Immature natural killer cell (primary cell): ENCODE results near the gene DGUOK. TPM values are rescaled to one million over a fixed set of nuclear protein-coding genes. Genes with fewer than 3 reads are reported as not detected.
"Not testable (repeated sequence)": the region's sequence is repeated elsewhere in the genome, so short reads cannot be mapped to it uniquely, and the experiment has no call there.

Experiments
- DNase-seq, 3 donors: peaks; one replicate each; pipeline ENCODE4 v3.0.0; 2022; ENCODE audit warnings: mixed read lengths in 1 of 3
- H3K27ac Mint-ChIP-seq, 6 donors: one replicate each; pipeline ENCODE4 v1.8.0; 2020; ENCODE audit warnings: mixed read lengths in 6 of 6, mild to moderate bottlenecking in 5 of 6, inconsistent platforms in 4 of 6, moderate library complexity in 3 of 6
- H3K27me3 Mint-ChIP-seq, 3 donors: one replicate each; pipeline ENCODE4 v1.8.0; 2020 to 2021; ENCODE audit warnings: low read depth in 3 of 3, mild to moderate bottlenecking in 3 of 3, mixed read lengths in 3 of 3, moderate library complexity in 3 of 3, inconsistent platforms in 1 of 3
- H3K36me3 Mint-ChIP-seq, 3 donors: one replicate each; pipeline ENCODE4 v1.8.0; 2020; ENCODE audit warnings: mixed read lengths in 3 of 3, inconsistent platforms in 2 of 3, mild to moderate bottlenecking in 2 of 3
- H3K4me1 Mint-ChIP-seq, 2 donors: one replicate each; pipeline ENCODE4 v1.8.0; 2020; ENCODE audit warnings: inconsistent platforms in 2 of 2, mild to moderate bottlenecking in 2 of 2, mixed read lengths in 2 of 2, moderate library complexity in 1 of 2
- H3K4me3 Mint-ChIP-seq, 5 donors: one replicate each; pipeline ENCODE4 v1.8.0; 2020; ENCODE audit warnings: mild to moderate bottlenecking in 5 of 5, mixed read lengths in 5 of 5, inconsistent platforms in 3 of 5, moderate library complexity in 3 of 5
- H3K9me3 Mint-ChIP-seq, 6 donors: one replicate each; pipeline ENCODE4 v1.8.0; 2020; ENCODE audit warnings: mild to moderate bottlenecking in 6 of 6, mixed read lengths in 6 of 6, inconsistent platforms in 4 of 6, moderate library complexity in 3 of 6
- polyA plus RNA-seq, 3 donors: library from polyadenylated mRNA; unstranded; fragments of 300-500 nt; fragmentation: Illumina TruSeq; gene quantifications; one replicate each; pipeline ENCODE4 v1.2.3, GENCODE V29; 2021

Gene DGUOK
- 100 to 1,000 TPM; 207 to 245 (median 223) TPM for polyA plus RNA-seq

GRCh38 chr2:73926493-73927327 is at the start of gene DGUOK:
TSS of gene DGUOK (plus strand) at chr2:73926880. CDS start at chr2:73926911, 31 bp downstream.
- Mint-ChIP-seq H3K9me3 (no peaks in the 10 kb centered on the region), H3K27ac (peak within 1 kb of the TSS; percentile 98 to 99 (median 99)), H3K4me3 (peak within 1 kb of the TSS; percentile 83 to 96 (median 90)), H3K36me3 (peaks cover 0 to 16% (median 0%) of the 10 kb centered on the region in 3 donors), H3K4me1 (peaks cover 49 to 55% of the 10 kb centered on the region in 2 donors), H3K27me3 (peaks cover 4 to 5% (median 5%) of the 10 kb centered on the region in 3 donors)
- DNase-seq = peak; percentile 98

DNA sequence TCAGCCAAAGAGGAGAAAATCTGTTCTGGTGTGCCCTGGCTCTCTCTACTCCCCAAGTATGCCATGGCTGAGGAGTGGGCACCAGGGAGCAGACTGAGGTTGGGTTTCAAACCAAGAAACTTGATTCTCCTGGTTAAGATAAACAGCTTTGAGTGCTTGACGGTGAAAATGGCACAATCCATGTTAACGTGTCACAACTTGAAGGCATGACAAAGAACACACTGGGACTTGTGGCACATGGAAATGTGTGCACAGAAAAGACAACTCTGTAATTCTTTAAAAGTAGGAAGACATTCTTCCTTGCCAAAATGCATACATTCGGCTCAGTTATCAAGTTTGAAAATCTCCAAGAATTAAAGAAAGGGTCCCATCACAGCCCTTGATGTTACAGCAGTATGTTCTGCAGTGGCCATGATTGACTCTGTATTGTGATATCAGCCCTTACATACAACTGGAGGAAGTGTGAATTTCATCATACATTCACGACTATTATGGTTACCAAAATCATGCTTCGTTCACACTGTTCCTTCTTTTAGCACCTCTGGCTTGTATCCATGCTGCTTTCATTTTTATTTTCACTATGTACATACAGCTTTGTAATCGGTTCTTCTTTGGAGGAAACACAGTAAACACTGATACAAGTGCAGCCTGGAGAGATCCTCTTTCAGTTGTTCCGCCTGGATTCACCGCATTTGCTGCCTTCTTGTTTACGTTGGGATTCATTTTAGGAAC is 49.4 kb upstream of the DGUOK start:
- H3K27me3 Mint-ChIP-seq = peaks cover 0 to 6% (median 2%) of the 10 kb centered on the region in 3 donors
- no peaks in the 10 kb centered on the region for H3K9me3 Mint-ChIP-seq
- peak in 2 of 3 donors; percentile 1 to 14 for DNase-seq
- peaks cover 3 to 6% (median 6%) of the 10 kb centered on the region in 3 donors for H3K36me3 Mint-ChIP-seq
- peaks cover 0 to 4% of the 10 kb centered on the region in 2 donors for H3K4me1 Mint-ChIP-seq
- no peak overlapping the region for H3K27ac Mint-ChIP-seq
- H3K4me3 Mint-ChIP-seq = no peak overlapping the region

DNA sequence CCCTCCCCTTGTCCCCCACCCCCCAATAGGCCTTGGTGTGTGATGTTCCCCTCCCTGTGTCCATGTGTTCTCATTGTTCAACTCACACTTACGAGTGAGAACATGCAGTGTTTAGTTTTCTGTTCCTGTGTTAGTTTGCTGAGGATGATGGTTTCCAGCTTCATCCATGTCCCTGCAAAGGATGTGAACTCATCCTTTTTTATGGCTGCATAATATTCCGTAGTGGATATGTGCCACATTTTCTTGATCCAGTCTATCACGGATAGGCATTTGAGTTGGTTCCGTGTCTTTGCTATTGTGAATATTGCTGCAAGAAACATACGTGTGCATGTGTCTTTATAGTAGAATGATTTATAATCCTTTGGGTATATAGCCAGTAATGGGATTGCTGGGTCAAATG is 48.7 kb upstream of the DGUOK start:
- not testable (repeated sequence) for H3K27ac Mint-ChIP-seq, DNase-seq, H3K4me1 Mint-ChIP-seq

GRCh38 chr2:73885406-73885805 is 41.3 kb upstream of the DGUOK start:
- Mint-ChIP-seq H3K4me1 (peaks cover 3 to 14% of the 10 kb centered on the region in 2 donors), H3K9me3 (no peaks in the 10 kb centered on the region), H3K36me3 (no peaks in the 10 kb centered on the region), H3K4me3 (no peak overlapping the region), H3K27me3 (peaks cover 0 to 7% (median 4%) of the 10 kb centered on the region in 3 donors), H3K27ac (no peak overlapping the region)
- DNase-seq = no peak

More for the DNA sequence above, 48.7 kb upstream of the DGUOK start:
- not testable (repeated sequence) for H3K36me3 Mint-ChIP-seq, H3K4me3 Mint-ChIP-seq, H3K27me3 Mint-ChIP-seq, H3K9me3 Mint-ChIP-seq

GRCh38 chr2:73886357-73886756 is 40.3 kb upstream of the DGUOK start:
- Mint-ChIP-seq H3K4me3 (peak overlapping the region in 1 of 5 donors; percentile 65), H3K27ac (peak overlapping the region in 2 of 6 donors; percentile 7 to 61), H3K36me3 (no peaks in the 10 kb centered on the region), H3K27me3 (peaks cover 0 to 10% (median 6%) of the 10 kb centered on the region in 3 donors), H3K9me3 (no peaks in the 10 kb centered on the region), H3K4me1 (peaks cover 3 to 14% of the 10 kb centered on the region in 2 donors)
- DNase-seq = peak in 2 of 3 donors; percentile 9 to 16

- not testable (repeated sequence) for H3K27ac Mint-ChIP-seq, H3K27me3 Mint-ChIP-seq, H3K9me3 Mint-ChIP-seq, DNase-seq, H3K4me3 Mint-ChIP-seq, H3K36me3 Mint-ChIP-seq
- H3K4me1 Mint-ChIP-seq = peaks cover 3 to 14% of the 10 kb centered on the region in 2 donors
Measured at GRCh38 chr2:73887596-73888353, 38.9 kb upstream of the DGUOK start.

GRCh38 chr2:73888388-73888787 is 38.3 kb upstream of the DGUOK start:
- Mint-ChIP-seq H3K36me3 (no peaks in the 10 kb centered on the region), H3K27me3 (peaks cover 0 to 9% (median 6%) of the 10 kb centered on the region in 3 donors), H3K4me1 (peaks cover 3 to 14% of the 10 kb centered on the region in 2 donors), H3K27ac (no peak overlapping the region), H3K4me3 (no peak overlapping the region), H3K9me3 (no peaks in the 10 kb centered on the region)
- no peak for DNase-seq

DNA sequence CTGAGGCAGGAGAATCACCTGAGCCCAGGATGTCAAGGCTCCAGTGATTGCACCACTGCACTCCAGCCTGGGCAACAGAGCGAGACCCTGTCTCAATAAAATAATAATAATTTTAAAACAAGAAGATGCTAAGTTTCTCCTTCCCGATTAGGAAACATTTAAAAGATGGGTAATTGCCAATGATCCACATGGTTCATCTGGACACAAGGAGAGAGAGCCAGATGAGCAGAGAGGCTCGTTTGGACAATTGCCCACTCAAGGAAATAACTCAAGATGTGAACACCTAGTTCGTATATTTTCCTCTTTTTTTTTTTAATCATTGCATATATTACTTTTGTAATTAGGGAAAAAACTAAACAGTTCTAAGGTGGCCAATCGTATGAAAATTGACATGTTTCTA is 37.5 kb upstream of the DGUOK start:
- Mint-ChIP-seq H3K27me3 (peaks cover 0 to 7% (median 6%) of the 10 kb centered on the region in 3 donors), H3K36me3 (no peaks in the 10 kb centered on the region), H3K4me1 (peaks cover 3 to 14% of the 10 kb centered on the region in 2 donors), H3K9me3 (no peaks in the 10 kb centered on the region), H3K27ac (no peak overlapping the region), H3K4me3 (no peak overlapping the region)
- DNase-seq = no peak

GRCh38 chr2:73890301-73891092 is 36.2 kb upstream of the DGUOK start:
- Mint-ChIP-seq H3K36me3 (no peaks in the 10 kb centered on the region), H3K27ac (no peak overlapping the region), H3K9me3 (no peaks in the 10 kb centered on the region), H3K4me3 (no peak overlapping the region), H3K27me3 (peaks cover 0 to 7% (median 6%) of the 10 kb centered on the region in 3 donors), H3K4me1 (peaks cover 7 to 22% of the 10 kb centered on the region in 2 donors)
- no peak for DNase-seq

DNA sequence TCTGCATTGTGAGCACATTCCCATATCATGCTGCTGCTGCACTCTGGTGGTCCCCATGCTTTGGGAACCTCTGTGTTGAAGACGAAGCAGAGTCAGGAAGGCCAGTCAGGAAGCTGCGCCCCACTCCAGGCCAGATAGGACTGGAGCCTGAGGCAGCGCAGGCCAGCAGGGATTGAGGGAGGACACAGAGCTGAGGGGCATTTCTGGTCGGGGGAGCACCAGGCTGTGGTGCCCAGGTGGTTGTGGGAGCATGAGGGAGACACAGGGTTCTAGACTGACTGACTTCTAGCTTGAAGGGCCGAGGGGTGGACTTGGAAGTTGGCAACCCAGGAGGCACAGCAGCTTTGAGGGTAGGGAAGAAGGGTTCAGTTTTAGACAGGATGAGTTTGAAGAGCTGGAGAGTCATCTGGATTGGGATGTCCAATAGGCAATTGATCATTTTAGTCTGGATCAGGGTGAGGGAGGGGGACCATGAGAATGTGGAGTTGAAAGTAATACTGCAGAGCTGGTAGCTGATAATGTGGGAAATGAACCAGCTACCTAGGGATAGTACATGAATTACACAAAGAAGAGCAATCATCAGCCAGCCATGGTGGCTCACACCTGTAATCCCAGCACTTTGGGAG is 35.3 kb upstream of the DGUOK start:
- Mint-ChIP-seq H3K27ac (peak overlapping the region in 1 of 6 donors; percentile 4), H3K27me3 (peaks cover 0 to 5% (median 2%) of the 10 kb centered on the region in 3 donors), H3K9me3 (no peaks in the 10 kb centered on the region), H3K4me1 (peaks cover 13 to 24% of the 10 kb centered on the region in 2 donors), H3K4me3 (no peak overlapping the region), H3K36me3 (no peaks in the 10 kb centered on the region)
- DNase-seq = no peak

DNA sequence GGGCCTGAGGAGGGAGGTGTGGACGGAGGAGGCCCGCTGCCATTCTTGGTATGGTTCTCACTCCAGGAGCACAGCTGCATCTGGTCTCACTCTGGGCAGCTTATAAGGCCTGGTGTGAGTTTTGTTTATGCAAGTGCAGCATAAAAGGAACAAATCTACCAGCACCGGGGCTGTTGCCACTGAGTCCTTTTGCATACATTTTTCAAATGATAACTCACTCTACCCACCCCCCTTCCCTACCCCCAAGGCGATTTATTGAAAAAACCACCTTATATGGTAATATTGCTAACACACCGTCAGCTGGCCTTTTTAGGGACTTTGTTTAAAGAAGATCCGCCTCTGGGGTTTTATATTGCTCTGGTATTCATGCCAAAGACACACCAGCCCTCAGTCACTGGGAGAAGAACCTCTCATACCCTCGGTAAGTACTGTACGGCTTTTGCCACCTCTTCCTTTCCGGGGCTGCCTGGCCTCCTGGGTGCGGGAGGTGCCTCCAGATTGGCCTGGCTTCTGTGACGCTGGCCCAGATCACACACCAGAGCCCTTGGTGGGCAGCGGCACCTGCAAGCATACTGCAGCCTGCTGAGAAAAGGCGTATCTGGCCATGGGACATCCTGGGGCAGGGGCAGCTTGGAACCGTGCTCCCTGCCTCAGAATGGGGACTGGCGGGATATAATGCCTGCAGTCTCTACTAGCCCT is 33.9 kb upstream of the DGUOK start, which contains the start of gene ACTG2:
Gene ACTG2 (plus strand): TSS at position 378 of the 699 bp plus-strand sequence. CDS start 8,304 bp downstream, outside the sequence.
- H3K4me3 Mint-ChIP-seq = no peak within 1 kb of the TSS
- DNase-seq = no peak
- no peaks in the 10 kb centered on the region for H3K9me3 Mint-ChIP-seq
- no peaks in the 10 kb centered on the region for H3K36me3 Mint-ChIP-seq
- peak within 1 kb of the TSS in 2 of 6 donors; percentile 34 to 66 for H3K27ac Mint-ChIP-seq
- H3K4me1 Mint-ChIP-seq = peaks cover 24 to 30% of the 10 kb centered on the region in 2 donors
- H3K27me3 Mint-ChIP-seq = peaks cover 0 to 7% (median 2%) of the 10 kb centered on the region in 3 donors
